ENCODE results near the gene TRPC6. TPM values are rescaled to one million over a fixed set of nuclear protein-coding genes. Genes with fewer than 3 reads are reported as not detected.
"Not testable (repeated sequence)": the region's sequence is repeated elsewhere in the genome, so short reads cannot be mapped to it uniquely, and the experiment has no call there.

Gene TRPC6
- total RNA-seq, 1 donor from 2014 or later = not detected

GRCh38 chr11:101466352-101466751, 117.5 kb downstream of the TRPC6 start:
- Mint-ChIP-seq H3K4me3 (ENCODE audit: low read depth) (no peak overlapping the region), H3K4me1 (ENCODE audit: low read depth) (no peaks in the 10 kb centered on the region), H3K9me3 (peaks cover 3% of the 10 kb centered on the region), H3K27me3 (ENCODE audit: low read depth) (no peaks in the 10 kb centered on the region), H3K27ac (no peak overlapping the region), H3K36me3 (ENCODE audit: low read depth) (no peaks in the 10 kb centered on the region)
- intact Hi-C loops (cut with micrococcal nuclease) = no loop called here
- no peak for DNase-seq (ENCODE audit: low spot score)

GRCh38 chr11:101464388-101464787, 119.4 kb downstream of the TRPC6 start:
- H3K4me3 Mint-ChIP-seq (ENCODE audit: low read depth); H3K9me3 Mint-ChIP-seq; H3K36me3 Mint-ChIP-seq (ENCODE audit: low read depth); intact Hi-C loops (cut with micrococcal nuclease); H3K27ac Mint-ChIP-seq; DNase-seq (ENCODE audit: low spot score); H3K4me1 Mint-ChIP-seq (ENCODE audit: low read depth); H3K27me3 Mint-ChIP-seq (ENCODE audit: low read depth): not testable (repeated sequence)

- no peak for DNase-seq (ENCODE audit: low spot score)
- no peak overlapping the region for H3K4me3 Mint-ChIP-seq (ENCODE audit: low read depth)
Measured at GRCh38 chr11:101459020-101459419, 124.8 kb downstream of the TRPC6 start.

GRCh38 chr11:101458161-101458560, 125.6 kb downstream of the TRPC6 start:
- no peaks in the 10 kb centered on the region for H3K4me1 Mint-ChIP-seq (ENCODE audit: low read depth)
- no peaks in the 10 kb centered on the region for H3K9me3 Mint-ChIP-seq
- DNase-seq (ENCODE audit: low spot score) = no peak
- H3K27me3 Mint-ChIP-seq (ENCODE audit: low read depth) = no peaks in the 10 kb centered on the region
- intact Hi-C loops (cut with micrococcal nuclease) = no loop called here
- H3K36me3 Mint-ChIP-seq (ENCODE audit: low read depth) = no peaks in the 10 kb centered on the region
- H3K4me3 Mint-ChIP-seq (ENCODE audit: low read depth) = no peak overlapping the region
- H3K27ac Mint-ChIP-seq = no peak overlapping the region

More at GRCh38 chr11:101459020-101459419, 124.8 kb downstream of the TRPC6 start:
- no peak overlapping the region for H3K27ac Mint-ChIP-seq
- H3K4me1 Mint-ChIP-seq (ENCODE audit: low read depth) = no peaks in the 10 kb centered on the region
- intact Hi-C loops (cut with micrococcal nuclease) = no loop called here
- no peaks in the 10 kb centered on the region for H3K27me3 Mint-ChIP-seq (ENCODE audit: low read depth)
- H3K9me3 Mint-ChIP-seq = no peaks in the 10 kb centered on the region
- no peaks in the 10 kb centered on the region for H3K36me3 Mint-ChIP-seq (ENCODE audit: low read depth)

GRCh38 chr11:101456812-101457211, 127.0 kb downstream of the TRPC6 start:
- Mint-ChIP-seq H3K27ac (no peak overlapping the region), H3K4me3 (ENCODE audit: low read depth) (no peak overlapping the region), H3K27me3 (ENCODE audit: low read depth) (no peaks in the 10 kb centered on the region), H3K4me1 (ENCODE audit: low read depth) (no peaks in the 10 kb centered on the region), H3K36me3 (ENCODE audit: low read depth) (no peaks in the 10 kb centered on the region), H3K9me3 (no peaks in the 10 kb centered on the region)
- intact Hi-C loops (cut with micrococcal nuclease) = no loop called here
- no peak for DNase-seq (ENCODE audit: low spot score)

- no peaks in the 10 kb centered on the region for H3K4me1 Mint-ChIP-seq (ENCODE audit: low read depth)
- no peaks in the 10 kb centered on the region for H3K27me3 Mint-ChIP-seq (ENCODE audit: low read depth)
- H3K9me3 Mint-ChIP-seq = no peaks in the 10 kb centered on the region
- no peak for DNase-seq (ENCODE audit: low spot score)
- no peaks in the 10 kb centered on the region for H3K36me3 Mint-ChIP-seq (ENCODE audit: low read depth)
- H3K27ac Mint-ChIP-seq = no peak overlapping the region
- no peak overlapping the region for H3K4me3 Mint-ChIP-seq (ENCODE audit: low read depth)
- intact Hi-C loops (cut with micrococcal nuclease) = no loop called here
Measured at GRCh38 chr11:101453682-101454081, 130.1 kb downstream of the TRPC6 start.

GRCh38 chr11:101448881-101449442, 134.8 kb downstream of the TRPC6 start:
- no peak for DNase-seq (ENCODE audit: low spot score)
- no peak overlapping the region for H3K27ac Mint-ChIP-seq
- H3K4me1 Mint-ChIP-seq (ENCODE audit: low read depth) = no peaks in the 10 kb centered on the region
- H3K4me3 Mint-ChIP-seq (ENCODE audit: low read depth) = no peak overlapping the region
- no peaks in the 10 kb centered on the region for H3K27me3 Mint-ChIP-seq (ENCODE audit: low read depth)
- intact Hi-C loops (cut with micrococcal nuclease) = no loop called here
- no peaks in the 10 kb centered on the region for H3K36me3 Mint-ChIP-seq (ENCODE audit: low read depth)
- no peaks in the 10 kb centered on the region for H3K9me3 Mint-ChIP-seq

- Mint-ChIP-seq H3K27ac (no peak overlapping the region), H3K4me3 (ENCODE audit: low read depth) (no peak overlapping the region), H3K27me3 (ENCODE audit: low read depth) (no peaks in the 10 kb centered on the region), H3K4me1 (ENCODE audit: low read depth) (no peaks in the 10 kb centered on the region), H3K9me3 (no peaks in the 10 kb centered on the region), H3K36me3 (ENCODE audit: low read depth) (no peaks in the 10 kb centered on the region)
- intact Hi-C loops (cut with micrococcal nuclease) = no loop called here
- DNase-seq (ENCODE audit: low spot score) = no peak
Measured at GRCh38 chr11:101446726-101447125, 137.1 kb downstream of the TRPC6 start.

GRCh38 chr11:101446238-101446637, 137.6 kb downstream of the TRPC6 start:
- Mint-ChIP-seq H3K4me3 (ENCODE audit: low read depth) (no peak overlapping the region), H3K27ac (no peak overlapping the region), H3K9me3 (peaks cover 2% of the 10 kb centered on the region), H3K4me1 (ENCODE audit: low read depth) (no peaks in the 10 kb centered on the region), H3K27me3 (ENCODE audit: low read depth) (no peaks in the 10 kb centered on the region), H3K36me3 (ENCODE audit: low read depth) (no peaks in the 10 kb centered on the region)
- no peak for DNase-seq (ENCODE audit: low spot score)
- intact Hi-C loops (cut with micrococcal nuclease) = no loop called here

- Mint-ChIP-seq H3K27ac (no peak overlapping the region), H3K36me3 (ENCODE audit: low read depth) (no peaks in the 10 kb centered on the region), H3K4me1 (ENCODE audit: low read depth) (no peaks in the 10 kb centered on the region), H3K27me3 (ENCODE audit: low read depth) (no peaks in the 10 kb centered on the region), H3K4me3 (ENCODE audit: low read depth) (no peak overlapping the region), H3K9me3 (peaks cover 4% of the 10 kb centered on the region)
- DNase-seq (ENCODE audit: low spot score) = no peak
- intact Hi-C loops (cut with micrococcal nuclease) = no loop called here
Measured at GRCh38 chr11:101445761-101446160, 138.0 kb downstream of the TRPC6 start.

GRCh38 chr11:101444851-101445250, 139.0 kb downstream of the TRPC6 start:
- Mint-ChIP-seq H3K4me3 (ENCODE audit: low read depth) (no peak overlapping the region), H3K27ac (no peak overlapping the region), H3K9me3 (peaks cover 4% of the 10 kb centered on the region), H3K4me1 (ENCODE audit: low read depth) (no peaks in the 10 kb centered on the region), H3K36me3 (ENCODE audit: low read depth) (no peaks in the 10 kb centered on the region), H3K27me3 (ENCODE audit: low read depth) (no peaks in the 10 kb centered on the region)
- DNase-seq (ENCODE audit: low spot score) = no peak
- intact Hi-C loops (cut with micrococcal nuclease) = no loop called here

GRCh38 chr11:101444164-101444563, 139.6 kb downstream of the TRPC6 start:
- DNase-seq (ENCODE audit: low spot score) = no peak
- H3K9me3 Mint-ChIP-seq = peaks cover 5% of the 10 kb centered on the region
- H3K27ac Mint-ChIP-seq = no peak overlapping the region
- no peak overlapping the region for H3K4me3 Mint-ChIP-seq (ENCODE audit: low read depth)
- H3K4me1 Mint-ChIP-seq (ENCODE audit: low read depth) = no peaks in the 10 kb centered on the region
- intact Hi-C loops (cut with micrococcal nuclease) = no loop called here
- H3K36me3 Mint-ChIP-seq (ENCODE audit: low read depth) = no peaks in the 10 kb centered on the region
- no peaks in the 10 kb centered on the region for H3K27me3 Mint-ChIP-seq (ENCODE audit: low read depth)

- Mint-ChIP-seq H3K27me3 (ENCODE audit: low read depth) (no peaks in the 10 kb centered on the region), H3K4me1 (ENCODE audit: low read depth) (no peaks in the 10 kb centered on the region), H3K4me3 (ENCODE audit: low read depth) (no peak overlapping the region), H3K27ac (no peak overlapping the region), H3K9me3 (peaks cover 7% of the 10 kb centered on the region), H3K36me3 (ENCODE audit: low read depth) (no peaks in the 10 kb centered on the region)
- DNase-seq (ENCODE audit: low spot score) = no peak
- intact Hi-C loops (cut with micrococcal nuclease) = no loop called here
Measured at GRCh38 chr11:101442936-101443521, 140.8 kb downstream of the TRPC6 start.

GRCh38 chr11:101442171-101442570, 141.6 kb downstream of the TRPC6 start:
- intact Hi-C loops (cut with micrococcal nuclease) = no loop called here
- DNase-seq (ENCODE audit: low spot score) = no peak

More at GRCh38 chr11:101442171-101442570, 141.6 kb downstream of the TRPC6 start:
- H3K4me3 Mint-ChIP-seq (ENCODE audit: low read depth) = no peak overlapping the region
- H3K27me3 Mint-ChIP-seq (ENCODE audit: low read depth) = no peaks in the 10 kb centered on the region
- no peak overlapping the region for H3K27ac Mint-ChIP-seq
- peaks cover 7% of the 10 kb centered on the region for H3K9me3 Mint-ChIP-seq
- H3K4me1 Mint-ChIP-seq (ENCODE audit: low read depth) = no peaks in the 10 kb centered on the region
- no peaks in the 10 kb centered on the region for H3K36me3 Mint-ChIP-seq (ENCODE audit: low read depth)
